GM12878 (cell line): ENCODE measurements around the gene ZNF530. TPM values are rescaled to one million over a fixed set of nuclear protein-coding genes. Genes with fewer than 3 reads are reported as not detected.
A peak's percentile ranks its signal among the peaks of the same experiment; 100 is the strongest.

ENCODE experiments used
- CBX5 ChIP-seq: sonication (generic); IDR thresholded peaks from 2 replicates; pipeline ENCODE4 v1.6.1; 2016; ENCODE audit warnings: low read depth, moderate library complexity, mild to moderate bottlenecking, inconsistent platforms
- EED ChIP-seq: sonication (generic); IDR thresholded peaks from 2 replicates; pipeline ENCODE4 v1.6.1; 2016; ENCODE audit warnings: antibody characterized with exemption, low read depth
- NRF1 ChIP-seq: conservative IDR thresholded peaks from 2 replicates; pipeline ENCODE4 v1.6.1; 2011; ENCODE audit warnings: mild to moderate bottlenecking, low read depth, low read length, improper control_type of control experiment
- SP1 ChIP-seq: IDR thresholded peaks from one replicate; pipeline ENCODE4 v1.6.1; 2011; ENCODE audit warnings: low read depth, low read length
- TBL1XR1 ChIP-seq: IDR thresholded peaks from 2 replicates; pipeline ENCODE4 v1.6.1; 2012; ENCODE audit warnings: low read depth, low read length, improper control_type of control experiment
- TCF12 ChIP-seq: IDR thresholded peaks from 2 replicates; pipeline ENCODE4 v1.6.1; 2011; ENCODE audit warnings: low read depth, mild to moderate bottlenecking, low read length
- YY1 ChIP-seq: IDR thresholded peaks from 2 replicates; pipeline ENCODE4 v1.6.1; 2011; ENCODE audit warnings: low read depth, mild to moderate bottlenecking, low read length
- ZNF24 ChIP-seq: fragments of 450-650 bp; IDR thresholded peaks from 2 replicates; pipeline ENCODE4 v1.6.1; 2017; ENCODE audit warnings: antibody characterized with exemption, mild to moderate bottlenecking
- ZNF384 ChIP-seq: IDR thresholded peaks from 2 replicates; pipeline ENCODE4 v1.6.1; 2012; ENCODE audit warnings: low read depth, mild to moderate bottlenecking, low read length, improper control_type of control experiment, borderline replicate concordance
- polyA plus RNA-seq, 11 experiments: library from polyadenylated mRNA; depleted of rRNA in 4 of 11; unstranded in 6 of 11; stranded (reverse) in 5 of 11; fragments of >200 nt; fragmentation: Nextera tagmentation in 4 of 11; fragmentation: Illumina TruSeq in 1 of 11; extraction: Ambion mirVana in 4 of 11; extraction: Trizol in 1 of 11; gene quantifications; 1 replicate in 1 of 11; 2 replicates in 10 of 11; pipeline versions ENCODE4 v1.2.1 to v1.2.3, GENCODE V29; 2011 to 2016; ENCODE audit warnings: inconsistent platforms in 2 of 11, missing spikeins in 2 of 11, low read depth in 1 of 11
- total RNA-seq, 4 experiments: library from RNA; depleted of rRNA in 3 of 4; stranded (reverse); fragments of >200 nt in 3 of 4; fragmentation: Illumina TruSeq in 1 of 4; extraction: Trizol in 1 of 4; gene quantifications; 2 replicates each; pipeline versions ENCODE4 v1.2.1 to v1.2.3, GENCODE V29; 2013 to 2021
- TF ChIP-seq, protein P1 (sequence below): fragments of 450-650 bp; IDR thresholded peaks from 2 replicates; pipeline ENCODE4 v1.6.1; 2017; ENCODE audit warnings: mild to moderate bottlenecking, moderate library complexity
- TF ChIP-seq, protein P2 (sequence below): IDR thresholded peaks from 2 replicates; pipeline ENCODE4 v1.6.1; 2011; ENCODE audit warnings: borderline replicate concordance, low read depth, mild to moderate bottlenecking, moderate library complexity, mixed read lengths, low read length; ENCODE audit not compliant: insufficient read depth; ENCODE audit errors: extremely low read length
- TF ChIP-seq, protein P3 (sequence below): IDR thresholded peaks from 2 replicates; pipeline ENCODE4 v1.6.1; 2011; ENCODE audit warnings: borderline replicate concordance, low read depth, mild to moderate bottlenecking, moderate library complexity, low read length; ENCODE audit not compliant: insufficient read depth, poor library complexity, severe bottlenecking
- TF ChIP-seq, protein P4 (sequence below): fragments of 450-650 bp; IDR thresholded peaks from 2 replicates; pipeline ENCODE4 v1.6.1; 2017; ENCODE audit warnings: low read depth, mild to moderate bottlenecking, moderate library complexity

ZNF530 gene
- total and polyA plus RNA-seq, 10 of the 15 experiments (the other 5 are each of a cell fraction or from before 2014, with no cell fraction given), result 1.9 to 9.3 (median 6.6) TPM

DNA sequence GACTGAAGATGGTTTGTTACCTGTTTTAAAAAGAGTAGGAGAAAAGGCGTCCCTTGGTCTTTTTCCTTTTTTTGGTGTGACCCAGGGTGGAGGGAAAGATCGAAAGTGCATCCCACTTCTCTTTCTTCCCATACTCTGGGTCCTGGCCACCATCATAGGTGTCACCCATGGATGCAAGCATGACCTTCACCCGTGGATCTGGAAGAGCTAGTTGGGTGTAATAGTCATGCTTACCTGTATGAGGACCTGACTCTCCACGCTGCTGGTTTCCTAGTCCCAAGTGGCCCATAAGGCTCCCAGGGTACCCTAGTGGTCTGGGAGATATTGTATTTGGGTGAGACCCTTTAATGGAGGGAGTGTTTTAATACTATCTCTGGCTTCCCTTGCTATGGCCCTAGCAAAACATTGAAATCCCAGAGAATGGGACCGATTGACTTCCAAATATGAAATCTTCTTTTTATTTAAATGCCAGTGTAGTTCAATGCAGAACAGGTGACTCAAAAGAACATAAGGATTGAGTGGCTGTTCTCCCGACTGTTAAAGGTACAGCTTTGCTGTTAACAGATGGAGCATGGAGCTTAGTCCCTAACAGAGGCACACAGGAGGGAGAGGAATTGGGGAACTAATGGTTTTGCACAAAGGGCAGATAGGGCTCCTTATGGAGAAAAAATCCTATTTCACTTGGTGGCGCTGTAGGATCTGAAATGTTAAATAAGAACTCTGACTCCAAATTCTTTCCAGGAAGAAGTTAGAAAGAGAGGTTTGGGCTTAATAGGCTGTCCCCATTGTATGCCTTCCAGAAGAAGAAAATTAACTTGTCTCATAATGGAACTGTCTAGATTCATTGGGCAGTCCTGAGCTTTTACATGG lies 33.1 kb upstream of the ZNF530 start (continued):
- TF ChIP-seq, protein P1, sequence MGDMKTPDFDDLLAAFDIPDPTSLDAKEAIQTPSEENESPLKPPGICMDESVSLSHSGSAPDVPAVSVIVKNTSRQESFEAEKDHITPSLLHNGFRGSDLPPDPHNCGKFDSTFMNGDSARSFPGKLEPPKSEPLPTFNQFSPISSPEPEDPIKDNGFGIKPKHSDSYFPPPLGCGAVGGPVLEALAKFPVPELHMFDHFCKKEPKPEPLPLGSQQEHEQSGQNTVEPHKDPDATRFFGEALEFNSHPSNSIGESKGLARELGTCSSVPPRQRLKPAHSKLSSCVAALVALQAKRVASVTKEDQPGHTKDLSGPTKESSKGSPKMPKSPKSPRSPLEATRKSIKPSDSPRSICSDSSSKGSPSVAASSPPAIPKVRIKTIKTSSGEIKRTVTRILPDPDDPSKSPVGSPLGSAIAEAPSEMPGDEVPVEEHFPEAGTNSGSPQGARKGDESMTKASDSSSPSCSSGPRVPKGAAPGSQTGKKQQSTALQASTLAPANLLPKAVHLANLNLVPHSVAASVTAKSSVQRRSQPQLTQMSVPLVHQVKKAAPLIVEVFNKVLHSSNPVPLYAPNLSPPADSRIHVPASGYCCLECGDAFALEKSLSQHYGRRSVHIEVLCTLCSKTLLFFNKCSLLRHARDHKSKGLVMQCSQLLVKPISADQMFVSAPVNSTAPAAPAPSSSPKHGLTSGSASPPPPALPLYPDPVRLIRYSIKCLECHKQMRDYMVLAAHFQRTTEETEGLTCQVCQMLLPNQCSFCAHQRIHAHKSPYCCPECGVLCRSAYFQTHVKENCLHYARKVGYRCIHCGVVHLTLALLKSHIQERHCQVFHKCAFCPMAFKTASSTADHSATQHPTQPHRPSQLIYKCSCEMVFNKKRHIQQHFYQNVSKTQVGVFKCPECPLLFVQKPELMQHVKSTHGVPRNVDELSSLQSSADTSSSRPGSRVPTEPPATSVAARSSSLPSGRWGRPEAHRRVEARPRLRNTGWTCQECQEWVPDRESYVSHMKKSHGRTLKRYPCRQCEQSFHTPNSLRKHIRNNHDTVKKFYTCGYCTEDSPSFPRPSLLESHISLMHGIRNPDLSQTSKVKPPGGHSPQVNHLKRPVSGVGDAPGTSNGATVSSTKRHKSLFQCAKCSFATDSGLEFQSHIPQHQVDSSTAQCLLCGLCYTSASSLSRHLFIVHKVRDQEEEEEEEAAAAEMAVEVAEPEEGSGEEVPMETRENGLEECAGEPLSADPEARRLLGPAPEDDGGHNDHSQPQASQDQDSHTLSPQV, result no peak
- TF ChIP-seq ZNF384, result no peak
- TF ChIP-seq, protein P2, sequence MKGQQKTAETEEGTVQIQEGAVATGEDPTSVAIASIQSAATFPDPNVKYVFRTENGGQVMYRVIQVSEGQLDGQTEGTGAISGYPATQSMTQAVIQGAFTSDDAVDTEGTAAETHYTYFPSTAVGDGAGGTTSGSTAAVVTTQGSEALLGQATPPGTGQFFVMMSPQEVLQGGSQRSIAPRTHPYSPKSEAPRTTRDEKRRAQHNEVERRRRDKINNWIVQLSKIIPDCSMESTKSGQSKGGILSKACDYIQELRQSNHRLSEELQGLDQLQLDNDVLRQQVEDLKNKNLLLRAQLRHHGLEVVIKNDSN, result peak; percentile 6
- TF ChIP-seq YY1, result peak; percentile 68; the same call in 1 of the 2 replicates
- peak; percentile 38 for TF ChIP-seq SP1
- no peak for TF ChIP-seq NRF1
- TF ChIP-seq CBX5, result peak; percentile 100
- no peak for TF ChIP-seq ZNF24
- no peak for TF ChIP-seq TBL1XR1
- TF ChIP-seq EED, result no peak
- TF ChIP-seq, protein P3, sequence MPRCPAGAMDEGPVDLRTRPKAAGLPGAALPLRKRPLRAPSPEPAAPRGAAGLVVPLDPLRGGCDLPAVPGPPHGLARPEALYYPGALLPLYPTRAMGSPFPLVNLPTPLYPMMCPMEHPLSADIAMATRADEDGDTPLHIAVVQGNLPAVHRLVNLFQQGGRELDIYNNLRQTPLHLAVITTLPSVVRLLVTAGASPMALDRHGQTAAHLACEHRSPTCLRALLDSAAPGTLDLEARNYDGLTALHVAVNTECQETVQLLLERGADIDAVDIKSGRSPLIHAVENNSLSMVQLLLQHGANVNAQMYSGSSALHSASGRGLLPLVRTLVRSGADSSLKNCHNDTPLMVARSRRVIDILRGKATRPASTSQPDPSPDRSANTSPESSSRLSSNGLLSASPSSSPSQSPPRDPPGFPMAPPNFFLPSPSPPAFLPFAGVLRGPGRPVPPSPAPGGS, result no peak
- TF ChIP-seq TCF12, result no peak
- TF ChIP-seq, protein P4, sequence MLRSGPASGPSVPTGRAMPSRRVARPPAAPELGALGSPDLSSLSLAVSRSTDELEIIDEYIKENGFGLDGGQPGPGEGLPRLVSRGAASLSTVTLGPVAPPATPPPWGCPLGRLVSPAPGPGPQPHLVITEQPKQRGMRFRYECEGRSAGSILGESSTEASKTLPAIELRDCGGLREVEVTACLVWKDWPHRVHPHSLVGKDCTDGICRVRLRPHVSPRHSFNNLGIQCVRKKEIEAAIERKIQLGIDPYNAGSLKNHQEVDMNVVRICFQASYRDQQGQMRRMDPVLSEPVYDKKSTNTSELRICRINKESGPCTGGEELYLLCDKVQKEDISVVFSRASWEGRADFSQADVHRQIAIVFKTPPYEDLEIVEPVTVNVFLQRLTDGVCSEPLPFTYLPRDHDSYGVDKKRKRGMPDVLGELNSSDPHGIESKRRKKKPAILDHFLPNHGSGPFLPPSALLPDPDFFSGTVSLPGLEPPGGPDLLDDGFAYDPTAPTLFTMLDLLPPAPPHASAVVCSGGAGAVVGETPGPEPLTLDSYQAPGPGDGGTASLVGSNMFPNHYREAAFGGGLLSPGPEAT, result no peak
